ENCODE measurements around the gene NOTCH2.
A peak's percentile ranks its signal among the peaks of the same experiment; 100 is the strongest.
"Not testable (repeated sequence)": the region's sequence is repeated elsewhere in the genome, so short reads cannot be mapped to it uniquely, and the experiment has no call there.

Gene NOTCH2

GRCh38 chr1:120069067-120069919 lies at the start of gene NOTCH2:
TSS of gene NOTCH2 (minus strand) at chr1:120069662. CDS start at chr1:120069406, 256 bp downstream.
- DNase-seq (ENCODE audit: low read depth in 2 of 3, low spot score in 2 of 3), result peak; percentile 25 to 45 (median 42)

- DNase-seq (ENCODE audit: low read depth in 2 of 3, low spot score in 2 of 3), result not testable (repeated sequence)
Measured at GRCh38 chr1:120117371-120118177, 48.1 kb upstream of the NOTCH2 start.

GRCh38 chr1:120116094-120116493 lies 46.6 kb upstream of the NOTCH2 start:
- DNase-seq (ENCODE audit: low read depth in 2 of 3, low spot score in 2 of 3), result not testable (repeated sequence)

- not testable (repeated sequence) for DNase-seq (ENCODE audit: low read depth in 2 of 3, low spot score in 2 of 3)
Measured at GRCh38 chr1:120113134-120113533, 43.7 kb upstream of the NOTCH2 start.

GRCh38 chr1:120112212-120112611 lies 42.8 kb upstream of the NOTCH2 start:
- not testable (repeated sequence) for DNase-seq (ENCODE audit: low read depth in 2 of 3, low spot score in 2 of 3)

- DNase-seq (ENCODE audit: low read depth in 2 of 3, low spot score in 2 of 3), result not testable (repeated sequence)
Measured at GRCh38 chr1:120111771-120112170, 42.3 kb upstream of the NOTCH2 start.

GRCh38 chr1:120111008-120111407 lies 41.5 kb upstream of the NOTCH2 start:
- DNase-seq (ENCODE audit: low read depth in 2 of 3, low spot score in 2 of 3), result not testable (repeated sequence)

GRCh38 chr1:120109656-120110055 lies 40.2 kb upstream of the NOTCH2 start:
- DNase-seq (ENCODE audit: low read depth in 2 of 3, low spot score in 2 of 3), result not testable (repeated sequence)

GRCh38 chr1:120109180-120109579 lies 39.7 kb upstream of the NOTCH2 start:
- DNase-seq (ENCODE audit: low read depth in 2 of 3, low spot score in 2 of 3), result not testable (repeated sequence)

GRCh38 chr1:120105288-120105687 lies 35.8 kb upstream of the NOTCH2 start:
- DNase-seq (ENCODE audit: low read depth in 2 of 3, low spot score in 2 of 3), result not testable (repeated sequence)

- DNase-seq (ENCODE audit: low read depth in 2 of 3, low spot score in 2 of 3), result not testable (repeated sequence)
Measured at GRCh38 chr1:120103768-120104167, 34.3 kb upstream of the NOTCH2 start.

- not testable (repeated sequence) for DNase-seq (ENCODE audit: low read depth in 2 of 3, low spot score in 2 of 3)
Measured at GRCh38 chr1:120101593-120101992, 32.1 kb upstream of the NOTCH2 start.

GRCh38 chr1:120100590-120100989 lies 31.1 kb upstream of the NOTCH2 start:
- DNase-seq (ENCODE audit: low read depth in 2 of 3, low spot score in 2 of 3), result not testable (repeated sequence)

- DNase-seq (ENCODE audit: low read depth in 2 of 3, low spot score in 2 of 3), result not testable (repeated sequence)
Measured at GRCh38 chr1:120098986-120099759, 29.7 kb upstream of the NOTCH2 start.

GRCh38 chr1:120096981-120097545 lies 27.6 kb upstream of the NOTCH2 start:
- DNase-seq (ENCODE audit: low read depth in 2 of 3, low spot score in 2 of 3), result not testable (repeated sequence)

- DNase-seq (ENCODE audit: low read depth in 2 of 3, low spot score in 2 of 3), result not testable (repeated sequence)
Measured at GRCh38 chr1:120093548-120094181, 24.2 kb upstream of the NOTCH2 start.

GRCh38 chr1:120092232-120093218 lies 23.1 kb upstream of the NOTCH2 start:
- not testable (repeated sequence) for DNase-seq (ENCODE audit: low read depth in 2 of 3, low spot score in 2 of 3)

- DNase-seq (ENCODE audit: low read depth in 2 of 3, low spot score in 2 of 3), result not testable (repeated sequence)
Measured at GRCh38 chr1:120090830-120091229, 21.4 kb upstream of the NOTCH2 start.

GRCh38 chr1:120087959-120088358 lies 18.5 kb upstream of the NOTCH2 start:
- DNase-seq (ENCODE audit: low read depth in 2 of 3, low spot score in 2 of 3), result peak in 1 of 3 experiments; percentile 6

Data from activated CD8-positive, alpha-beta memory T cell treated with anti-CD3 and anti-CD28 coated beads for 48 hours (primary cell).